Measurements from ENCODE around the gene BCAR3.

Gene BCAR3

GRCh38 chr1:93681101-93681988 lies at the start of gene BCAR3:
TSS of gene BCAR3 (minus strand) at chr1:93681837. CDS start at chr1:93674930, 6,907 bp downstream.
- TF ChIP-seq GATA3 (IDR thresholded peaks at IDR 0.05; ENCODE audit: low read depth, low read length), result no peak
- TF ChIP-seq GATA2 (IDR thresholded peaks at IDR 0.05; ENCODE audit: low read depth, low read length), result no peak

GRCh38 chr1:93730621-93731020 lies 49.0 kb upstream of the BCAR3 start:
- no peak for TF ChIP-seq GATA2 (IDR thresholded peaks at IDR 0.05; ENCODE audit: low read depth, low read length)
- no peak for TF ChIP-seq GATA3 (IDR thresholded peaks at IDR 0.05; ENCODE audit: low read depth, low read length)

DNA sequence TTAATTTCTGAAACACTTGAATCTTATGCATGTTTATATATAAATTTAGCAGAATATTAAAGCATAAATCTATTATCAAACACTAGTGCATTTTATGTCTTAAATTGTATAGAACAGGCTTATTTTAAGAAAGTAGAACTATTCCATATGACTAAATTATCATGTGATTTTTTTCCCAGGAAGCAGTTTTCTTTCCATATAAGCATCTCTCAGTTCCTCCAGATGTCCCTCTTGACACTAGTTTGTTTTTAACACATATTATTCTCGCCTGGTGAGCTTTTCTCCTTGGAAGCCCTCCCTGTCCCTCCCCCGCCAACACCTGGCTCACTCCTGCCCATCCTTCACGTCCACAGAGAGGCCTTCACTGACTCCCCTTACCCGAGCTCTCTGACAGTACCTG lies 48.3 kb upstream of the BCAR3 start:
- no peak for TF ChIP-seq GATA3 (IDR thresholded peaks at IDR 0.05; ENCODE audit: low read depth, low read length)
- no peak for TF ChIP-seq GATA2 (IDR thresholded peaks at IDR 0.05; ENCODE audit: low read depth, low read length)

GRCh38 chr1:93729502-93729901 lies 47.9 kb upstream of the BCAR3 start:
- TF ChIP-seq GATA2 (IDR thresholded peaks at IDR 0.05; ENCODE audit: low read depth, low read length), result no peak
- no peak for TF ChIP-seq GATA3 (IDR thresholded peaks at IDR 0.05; ENCODE audit: low read depth, low read length)

DNA sequence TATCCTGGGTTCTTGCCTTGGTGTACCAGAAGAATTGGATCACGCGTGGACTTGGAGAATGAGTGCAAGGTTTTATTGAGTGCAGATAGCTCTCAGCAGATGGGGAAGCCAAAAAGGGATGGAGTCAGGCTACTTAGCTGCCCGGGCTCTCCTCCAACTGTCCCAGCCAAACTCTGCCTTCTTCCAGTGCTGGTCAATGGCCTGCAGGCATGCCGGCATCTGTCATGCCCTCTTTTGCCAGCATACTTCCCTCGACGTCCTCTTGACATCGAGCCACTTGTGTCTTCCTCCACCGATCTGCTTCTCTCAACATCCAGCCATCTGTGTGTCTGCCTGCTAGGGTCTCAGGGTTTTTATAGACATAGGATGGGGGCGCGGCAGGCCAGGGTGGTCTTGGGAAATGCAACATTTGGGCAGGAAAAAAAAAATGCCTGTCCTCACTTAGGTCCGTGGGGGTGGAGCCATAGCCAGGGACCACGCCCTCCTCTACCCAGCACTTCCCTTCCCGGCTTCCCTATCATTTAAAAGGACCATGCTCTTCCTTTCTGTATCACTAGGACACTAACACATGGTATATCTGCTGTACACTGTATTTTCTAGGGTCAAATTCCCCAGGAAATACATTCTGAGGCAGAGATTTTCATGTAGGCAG lies 47.0 kb upstream of the BCAR3 start:
- TF ChIP-seq GATA3 (IDR thresholded peaks at IDR 0.05; ENCODE audit: low read depth, low read length) (no peak), GATA2 (IDR thresholded peaks at IDR 0.05; ENCODE audit: low read depth, low read length) (no peak)

DNA sequence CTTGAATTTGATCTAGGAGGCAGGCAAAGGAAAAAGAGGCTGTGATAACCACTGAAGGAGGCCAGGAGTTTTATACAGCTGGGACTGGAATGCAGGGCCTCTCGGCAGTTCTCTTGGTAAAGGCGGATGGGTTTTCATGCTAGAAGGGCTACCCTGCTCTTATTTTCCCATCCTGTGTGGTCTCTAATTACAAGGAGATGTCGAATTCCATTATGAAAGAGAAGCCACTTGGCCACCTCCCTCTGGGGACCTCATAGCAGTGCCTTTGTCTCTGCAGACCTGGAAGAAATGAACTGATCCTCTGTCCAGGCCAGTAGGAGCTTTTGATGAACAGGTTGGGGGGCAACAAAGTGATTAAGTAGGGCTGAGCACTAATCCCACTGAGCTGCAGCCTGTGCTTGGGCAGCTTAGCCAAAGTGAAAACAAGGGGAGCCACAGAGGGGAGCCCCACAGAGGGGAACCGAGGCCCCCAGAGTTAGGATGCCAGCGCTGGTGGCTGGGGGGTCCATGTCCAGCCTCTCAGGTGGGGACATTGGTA lies 42.2 kb upstream of the BCAR3 start:
- TF ChIP-seq GATA2 (IDR thresholded peaks at IDR 0.05; ENCODE audit: low read depth, low read length) (no peak), GATA3 (IDR thresholded peaks at IDR 0.05; ENCODE audit: low read depth, low read length) (no peak)

GRCh38 chr1:93723110-93723509 lies 41.5 kb upstream of the BCAR3 start:
- TF ChIP-seq GATA2 (IDR thresholded peaks at IDR 0.05; ENCODE audit: low read depth, low read length), result no peak
- TF ChIP-seq GATA3 (IDR thresholded peaks at IDR 0.05; ENCODE audit: low read depth, low read length), result no peak

DNA sequence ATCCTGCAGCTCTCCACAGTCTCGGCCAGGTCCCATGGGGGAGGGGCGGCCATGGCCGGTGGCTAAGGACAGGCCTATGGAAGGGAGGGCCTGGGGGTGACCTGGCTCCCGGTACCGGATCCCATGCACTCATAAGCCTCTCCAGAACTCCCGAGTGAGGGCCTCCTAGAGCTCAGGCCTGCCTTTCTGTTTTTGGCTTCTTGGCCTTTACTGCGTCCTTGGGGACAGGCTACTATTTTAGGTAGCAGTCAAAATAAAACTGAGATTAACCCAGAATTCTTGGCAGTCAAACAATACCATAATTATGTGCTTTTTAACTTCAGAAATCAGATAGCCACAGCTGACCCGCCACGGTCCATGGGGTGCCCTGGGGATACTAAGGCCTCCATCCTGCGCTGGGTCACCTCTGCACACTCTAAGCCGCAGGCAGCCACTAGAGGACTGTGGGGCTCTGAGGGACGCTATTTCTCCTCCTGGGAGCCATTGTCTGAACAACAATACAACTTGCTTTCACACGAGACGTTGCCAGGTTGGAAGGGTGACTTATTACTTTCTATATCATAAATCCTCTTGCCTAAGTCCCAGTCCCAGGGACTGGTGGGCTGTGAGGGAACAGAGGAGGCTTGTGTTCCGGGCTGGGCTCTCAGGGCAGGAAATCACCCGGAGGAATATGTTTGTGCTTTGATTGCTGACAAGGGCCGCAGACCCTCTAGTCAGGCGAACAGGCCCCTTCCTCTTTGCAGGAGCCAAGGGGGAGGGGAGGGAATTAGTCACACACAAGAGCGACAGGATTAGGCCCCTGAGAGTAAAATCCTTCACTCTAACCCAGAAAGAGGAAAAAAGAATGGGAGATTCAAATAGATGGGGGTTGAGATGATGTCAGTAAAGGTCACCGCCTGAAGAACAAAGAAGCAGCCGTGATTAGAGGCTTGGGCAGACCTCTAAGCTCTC lies 40.7 kb upstream of the BCAR3 start:
- no peak for TF ChIP-seq GATA3 (IDR thresholded peaks at IDR 0.05; ENCODE audit: low read depth, low read length)
- TF ChIP-seq GATA2 (IDR thresholded peaks at IDR 0.05; ENCODE audit: low read depth, low read length), result no peak

DNA sequence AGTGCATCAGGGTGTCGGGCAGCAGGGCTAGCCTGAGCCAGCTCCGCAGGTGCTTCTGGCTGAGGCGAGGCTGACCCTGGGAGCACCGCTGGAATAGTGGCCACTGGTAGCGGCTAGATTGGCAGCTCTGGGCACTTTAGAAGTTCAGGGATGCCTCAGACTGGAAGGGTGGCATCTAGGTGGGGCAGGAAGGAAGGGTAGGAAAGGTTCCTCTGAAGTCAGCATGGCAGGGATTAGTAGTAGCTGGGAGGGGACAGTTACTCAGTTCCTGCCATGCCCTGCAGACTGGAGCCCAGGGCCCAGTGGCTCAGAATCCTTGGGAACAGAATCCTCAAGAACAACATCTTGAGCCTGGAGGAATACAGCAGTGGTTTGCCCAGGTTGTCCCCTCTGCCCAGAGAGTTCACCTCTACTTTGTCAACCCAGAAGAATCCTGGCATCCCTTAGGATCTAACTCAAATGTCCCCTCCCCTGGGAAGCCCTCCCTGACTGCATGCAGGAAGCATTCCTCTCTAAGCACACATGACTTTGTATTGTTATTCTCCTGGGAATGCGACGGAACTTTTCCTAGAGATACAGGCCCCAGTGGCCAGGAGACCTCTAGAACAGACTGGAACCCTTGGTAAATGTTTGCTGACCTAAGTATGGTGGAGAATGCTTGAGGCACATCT lies 39.5 kb upstream of the BCAR3 start:
- no peak for TF ChIP-seq GATA2 (IDR thresholded peaks at IDR 0.05; ENCODE audit: low read depth, low read length)
- TF ChIP-seq GATA3 (IDR thresholded peaks at IDR 0.05; ENCODE audit: low read depth, low read length), result no peak

- TF ChIP-seq GATA2 (IDR thresholded peaks at IDR 0.05; ENCODE audit: low read depth, low read length) (no peak), GATA3 (IDR thresholded peaks at IDR 0.05; ENCODE audit: low read depth, low read length) (no peak)
Observed at GRCh38 chr1:93717640-93718039, 36.0 kb upstream of the BCAR3 start.

DNA sequence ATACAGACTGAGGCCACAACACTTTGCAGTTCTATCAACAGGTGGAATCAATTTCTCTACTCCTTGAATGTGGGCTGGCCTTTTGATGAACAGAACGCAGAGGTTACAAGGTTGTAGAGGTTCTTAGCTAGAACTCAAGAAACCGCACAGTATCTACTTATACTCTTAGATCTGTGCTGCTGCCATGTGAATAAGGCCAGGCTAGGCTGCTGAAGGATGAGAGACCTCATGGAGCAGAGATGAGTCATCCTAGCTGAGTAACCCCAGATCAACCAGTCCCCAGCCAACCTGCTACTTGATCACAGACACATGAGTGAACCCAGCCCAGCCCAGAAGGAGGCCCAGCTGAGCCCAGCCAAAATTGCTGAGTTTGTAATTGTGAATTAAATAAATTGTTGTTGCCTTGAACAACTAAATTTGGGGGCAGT lies 35.3 kb upstream of the BCAR3 start:
- no peak for TF ChIP-seq GATA2 (IDR thresholded peaks at IDR 0.05; ENCODE audit: low read depth, low read length)
- no peak for TF ChIP-seq GATA3 (IDR thresholded peaks at IDR 0.05; ENCODE audit: low read depth, low read length)

GRCh38 chr1:93716163-93716562 lies 34.5 kb upstream of the BCAR3 start:
- no peak for TF ChIP-seq GATA3 (IDR thresholded peaks at IDR 0.05; ENCODE audit: low read depth, low read length)
- TF ChIP-seq GATA2 (IDR thresholded peaks at IDR 0.05; ENCODE audit: low read depth, low read length), result no peak

- TF ChIP-seq GATA2 (IDR thresholded peaks at IDR 0.05; ENCODE audit: low read depth, low read length) (no peak), GATA3 (IDR thresholded peaks at IDR 0.05; ENCODE audit: low read depth, low read length) (no peak)
Observed at GRCh38 chr1:93715529-93716126, 34.0 kb upstream of the BCAR3 start.

Measured in SH-SY5Y (cell line).